HG03060 (cell line): ENCODE measurements around the gene ITPRID1.

Experiments
- ATAC-seq: cut with Tn5 transposase; IDR thresholded peaks from one replicate; pipeline ENCODE4 v1.9.1; 2021; ENCODE audit warnings: low read depth, moderate number of reproducible peaks; ENCODE audit not compliant: unreplicated experiment

ITPRID1 gene

GRCh38 chr7:31688996-31689395 lies 175.1 kb downstream of the ITPRID1 start:
- no peak for ATAC-seq

- no peak for ATAC-seq
Observed at GRCh38 chr7:31690935-31691334, 177.0 kb downstream of the ITPRID1 start.

- ATAC-seq: no peak
Observed at GRCh38 chr7:31692451-31692850, 178.6 kb downstream of the ITPRID1 start.

- ATAC-seq: no peak
Observed at GRCh38 chr7:31692871-31693270, 179.0 kb downstream of the ITPRID1 start.

DNA sequence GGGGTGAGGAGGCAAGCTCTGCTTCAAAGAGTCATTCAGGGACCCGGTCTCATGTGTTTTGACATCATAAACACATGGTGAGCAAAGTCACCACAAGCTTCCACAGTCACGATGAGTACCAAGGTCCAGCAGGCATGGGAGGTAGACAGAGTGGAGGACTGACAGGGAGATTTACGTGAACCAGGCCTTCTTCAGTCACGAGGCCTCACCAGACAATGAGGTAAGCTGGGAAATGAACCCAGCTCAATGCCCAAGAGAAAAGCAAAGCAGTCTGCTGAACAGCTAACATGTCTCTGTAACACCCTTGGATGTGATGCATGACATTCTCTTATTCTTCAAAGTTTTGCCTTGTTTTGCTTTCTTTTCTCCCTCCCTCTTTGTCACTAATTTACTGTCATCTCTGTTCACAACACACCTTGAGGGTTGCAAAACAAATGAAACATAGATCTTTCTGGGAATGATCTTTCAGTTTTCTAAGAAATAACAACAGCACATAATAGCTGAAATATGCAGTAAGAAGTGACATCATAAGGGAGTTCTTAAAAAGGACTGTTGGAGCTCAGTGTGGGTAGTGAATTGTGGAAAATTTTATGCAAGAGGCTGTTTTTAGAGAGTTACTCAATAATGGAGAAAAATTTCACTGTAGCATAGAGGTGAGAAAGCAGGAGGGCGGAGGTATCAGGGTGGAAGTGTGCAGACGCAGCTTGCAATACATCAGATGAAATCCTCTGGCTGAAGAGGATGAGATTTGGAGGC lies 182.1 kb downstream of the ITPRID1 start:
- no peak for ATAC-seq

DNA sequence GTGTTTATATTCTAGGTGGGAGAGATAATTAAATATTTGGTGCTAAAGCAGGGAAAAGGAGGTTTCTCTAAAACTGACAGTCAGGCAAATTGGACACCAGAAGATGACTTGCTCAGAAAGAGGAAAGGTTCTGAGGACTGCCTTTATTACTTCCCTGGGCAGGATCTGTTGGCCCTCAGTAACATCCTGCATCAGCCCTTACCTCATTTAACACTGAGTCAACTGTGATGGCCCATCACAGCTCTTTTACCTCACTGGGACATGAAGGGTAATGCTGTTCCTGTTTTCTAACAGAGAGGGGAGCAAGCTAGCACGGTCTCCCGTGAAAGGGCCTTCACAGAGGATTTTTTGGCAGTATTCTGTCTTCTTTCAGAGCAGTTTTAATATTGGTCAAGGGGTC lies 185.2 kb downstream of the ITPRID1 start:
- no peak for ATAC-seq

- ATAC-seq: no peak
Observed at GRCh38 chr7:31702354-31702753, 188.5 kb downstream of the ITPRID1 start.

DNA sequence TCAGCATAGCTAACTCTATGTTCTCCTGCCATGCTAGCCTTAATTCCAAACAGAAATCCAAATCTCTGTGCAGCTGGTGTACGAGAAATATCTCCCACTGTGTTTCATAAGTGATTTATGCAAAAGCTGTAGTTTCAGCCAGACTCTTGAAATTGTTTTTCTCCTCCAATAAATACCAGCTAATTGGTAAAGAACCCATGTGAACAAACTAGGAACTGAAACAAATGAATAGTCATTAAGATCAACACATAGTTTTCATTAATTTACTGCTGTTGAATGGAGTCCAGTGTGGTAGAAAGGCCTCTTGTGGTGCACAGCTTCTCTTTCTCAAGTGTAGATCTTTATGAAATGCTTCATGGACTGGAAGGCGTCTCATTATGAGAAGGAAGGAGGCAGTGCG lies 191.5 kb downstream of the ITPRID1 start:
- ATAC-seq: no peak

GRCh38 chr7:31707089-31707488 lies 193.2 kb downstream of the ITPRID1 start:
- ATAC-seq: no peak
